GM20431 (cell line): ENCODE results near the gene ARMCX4.
"Not testable (repeated sequence)": the region's sequence is repeated elsewhere in the genome, so short reads cannot be mapped to it uniquely, and the experiment has no call there.

Experiments
- in situ Hi-C: fragments of 300-500 bp; cut with MseI, MboI; formaldehyde crosslinking; loops from one replicate; pipeline ENCODE4 v1.15.0; 2020; ENCODE audit warnings: low sequenced_read_pairs; ENCODE audit not compliant: unreplicated experiment

ARMCX4 gene

GRCh38 chrX:101485212-101485949 lies at the start of gene ARMCX4:
Gene ARMCX4, plus strand, starts transcription at chrX:101485456. Its CDS starts 3,134 bp downstream, at chrX:101488590.
- in situ Hi-C loops, result no loop called here

DNA sequence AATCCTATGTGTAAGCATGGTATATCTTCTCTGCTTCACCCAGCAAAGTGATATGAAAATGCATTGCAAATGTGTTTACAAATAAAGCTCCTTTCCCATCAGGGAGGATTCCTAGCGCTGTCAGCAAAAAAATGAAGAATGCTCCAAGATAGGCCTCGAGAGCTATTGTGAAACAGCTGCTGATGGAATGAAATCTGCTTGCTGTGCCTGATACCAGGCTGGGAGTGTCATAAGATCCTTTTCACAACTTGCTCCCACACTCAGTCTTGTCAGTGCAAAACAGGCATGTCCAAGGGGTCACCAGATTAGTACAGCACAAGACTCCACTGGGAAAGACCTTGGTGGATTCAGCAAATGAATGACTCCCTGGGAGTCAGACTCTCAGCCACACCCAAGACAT lies 43.2 kb upstream of the ARMCX4 start:
- in situ Hi-C loops, result loop anchor here (25.0 kb wide), 1 partner anchor 345 kb away; no protein-coding TSS in a partner anchor

GRCh38 chrX:101449279-101449678 lies 36.0 kb upstream of the ARMCX4 start:
- in situ Hi-C loops, result loop anchor here (25.0 kb wide), 1 partner anchor 338 kb away; no protein-coding TSS in a partner anchor

DNA sequence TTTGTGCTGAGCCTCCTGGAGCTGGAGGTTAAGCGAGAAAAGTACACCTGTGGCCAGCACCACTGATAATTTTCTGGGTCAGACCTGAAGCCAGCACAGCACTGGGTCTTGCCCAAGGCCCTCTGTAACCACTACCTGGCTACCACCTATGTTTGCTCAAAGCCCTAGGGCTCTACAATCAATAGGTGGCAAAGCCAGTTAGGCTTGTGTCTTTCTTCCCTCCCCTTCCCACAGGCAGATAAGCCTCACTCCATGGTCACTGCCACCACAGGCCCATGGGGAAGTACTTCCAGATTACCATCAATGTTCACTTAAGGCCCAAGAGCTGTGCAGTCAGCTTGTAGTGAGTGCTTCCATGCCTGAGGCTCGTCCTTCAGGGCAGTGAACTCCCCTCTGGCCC lies 35.2 kb upstream of the ARMCX4 start:
- in situ Hi-C loops, result no loop called here

DNA sequence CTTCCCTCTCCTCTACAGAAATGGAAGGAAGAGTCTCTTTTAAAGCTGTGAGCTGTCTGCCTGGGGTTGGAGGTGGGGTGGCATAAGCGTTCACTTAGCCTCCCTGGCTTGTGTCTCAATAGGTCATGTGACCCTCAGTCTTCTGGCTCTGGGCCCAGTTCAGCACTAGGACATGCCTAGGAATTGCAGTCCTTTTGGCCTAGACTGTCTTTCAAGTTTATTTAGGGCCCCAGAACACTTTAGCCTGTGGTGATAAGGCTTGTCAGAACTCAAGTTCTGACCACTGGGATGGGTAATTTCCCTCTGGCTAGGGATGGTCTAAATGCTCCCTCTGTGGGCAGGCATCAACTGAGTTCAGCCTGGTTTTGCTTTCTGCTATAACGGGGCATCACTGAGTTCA lies 34.3 kb upstream of the ARMCX4 start:
- in situ Hi-C loops, result no loop called here

DNA sequence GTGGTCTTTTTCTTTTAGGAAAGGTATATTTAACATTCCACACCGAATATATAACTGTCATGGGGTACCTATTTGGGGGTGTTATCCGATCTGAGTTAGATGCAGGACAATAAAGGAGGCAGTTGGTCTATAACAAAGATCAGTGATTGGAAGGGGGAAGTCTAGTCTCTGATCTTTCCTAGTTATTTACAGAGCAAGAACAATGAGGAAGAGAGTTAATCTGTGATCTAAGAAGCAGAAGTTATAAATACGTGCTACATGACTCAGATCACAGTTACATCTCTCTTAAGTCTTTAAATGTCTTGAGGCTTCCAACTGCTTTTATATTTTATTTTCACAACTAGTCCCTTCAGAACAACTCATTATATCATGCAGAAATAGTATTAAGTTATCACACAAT lies 33.2 kb upstream of the ARMCX4 start:
- in situ Hi-C loops, result no loop called here

DNA sequence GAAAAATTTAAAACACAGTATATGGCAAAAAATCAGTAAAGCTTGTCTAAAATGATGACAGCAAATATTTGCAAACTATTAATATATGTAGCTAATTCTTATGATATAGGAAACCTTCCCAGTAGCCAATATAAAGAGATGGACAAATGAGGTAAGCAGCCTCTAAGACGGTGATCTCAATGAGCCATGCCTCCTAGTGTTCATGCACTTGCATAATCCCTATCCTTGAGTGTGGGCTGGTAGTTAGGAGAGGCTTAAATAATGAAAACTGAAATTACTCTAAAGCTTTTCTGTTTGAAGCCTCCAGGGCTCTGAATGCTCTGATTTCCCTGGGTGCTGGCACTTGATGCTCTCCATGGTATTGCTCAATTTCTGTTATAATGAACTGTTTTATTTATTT lies 24.6 kb upstream of the ARMCX4 start:
- in situ Hi-C loops, result no loop called here

GRCh38 chrX:101462892-101463291 lies 22.4 kb upstream of the ARMCX4 start:
- in situ Hi-C loops, result no loop called here

- in situ Hi-C loops, result no loop called here
Measured at GRCh38 chrX:101478366-101478765, 6.9 kb upstream of the ARMCX4 start.

- in situ Hi-C loops, result no loop called here
Measured at GRCh38 chrX:101482296-101482695, 3.0 kb upstream of the ARMCX4 start.

- in situ Hi-C loops, result no loop called here
Measured at GRCh38 chrX:101483705-101484104, 1.6 kb upstream of the ARMCX4 start.

DNA sequence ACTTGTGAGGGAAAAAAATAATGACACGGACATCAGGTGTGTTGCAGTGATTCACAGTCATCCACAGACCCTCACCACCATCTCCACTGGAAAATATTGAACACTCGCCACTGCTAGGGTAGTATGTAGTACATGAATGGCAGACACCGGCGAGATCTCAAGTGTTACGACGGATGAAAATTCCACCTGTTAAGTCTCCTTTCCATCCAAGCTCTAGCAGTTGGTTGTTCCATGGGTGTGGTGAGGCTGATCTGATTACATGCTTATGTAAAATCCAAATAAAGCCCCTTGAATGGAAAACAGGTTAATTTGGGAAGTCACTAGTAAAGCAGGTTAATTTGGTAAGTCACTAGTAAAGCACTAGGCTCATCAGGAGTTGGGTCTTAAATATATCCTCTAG lies 1.1 kb upstream of the ARMCX4 start:
- in situ Hi-C loops, result no loop called here

DNA sequence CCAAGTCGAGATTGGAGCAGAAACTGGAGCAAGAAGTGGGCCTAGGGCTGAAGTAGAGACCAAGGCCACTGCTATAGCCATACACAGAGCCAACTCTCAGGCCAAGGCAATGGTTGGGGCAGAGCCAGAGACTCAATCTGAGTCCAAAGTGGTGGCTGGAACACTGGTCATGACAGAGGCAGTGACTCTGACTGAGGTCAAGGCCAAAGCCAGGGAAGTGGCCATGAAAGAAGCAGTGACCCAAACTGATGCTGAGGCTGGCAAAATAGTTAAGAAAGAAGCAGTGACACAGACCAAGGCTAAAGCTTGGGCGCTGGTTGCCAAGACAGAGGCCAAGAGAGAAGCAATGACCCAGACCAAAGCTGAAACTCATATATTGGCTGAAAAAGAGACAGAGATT lies 3.5 kb downstream of the ARMCX4 start:
- in situ Hi-C loops, result no loop called here

DNA sequence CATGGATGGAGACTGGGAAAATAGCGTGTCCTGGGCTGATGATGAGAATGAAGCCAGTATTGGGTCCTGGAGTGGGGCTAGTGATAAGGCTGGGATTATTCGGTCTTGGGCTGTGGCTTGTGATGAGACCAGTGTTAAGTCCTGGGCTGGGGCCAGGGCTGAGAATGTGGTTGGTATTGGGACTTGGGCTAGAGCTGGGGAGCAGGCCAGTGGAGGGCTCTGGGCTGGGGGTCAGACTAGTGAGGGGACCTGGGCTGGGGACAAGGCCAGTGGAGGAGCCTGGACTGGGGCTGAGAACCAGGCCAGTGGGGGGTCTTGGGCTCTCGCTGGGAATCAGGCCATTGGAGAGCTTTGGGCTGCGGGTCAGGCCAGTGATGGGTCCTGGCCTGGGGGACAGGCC lies 6.7 kb downstream of the ARMCX4 start:
- in situ Hi-C loops, result no loop called here

GRCh38 chrX:101493225-101493624 lies 8.0 kb downstream of the ARMCX4 start:
- in situ Hi-C loops, result no loop called here

- in situ Hi-C loops, result not testable (repeated sequence)
Measured at GRCh38 chrX:101502929-101503328, 17.7 kb downstream of the ARMCX4 start.

GRCh38 chrX:101507372-101507771 lies 22.1 kb downstream of the ARMCX4 start:
- in situ Hi-C loops, result no loop called here

GRCh38 chrX:101507986-101508385 lies 22.7 kb downstream of the ARMCX4 start:
- in situ Hi-C loops, result no loop called here

GRCh38 chrX:101530944-101531343 lies 45.7 kb downstream of the ARMCX4 start:
- in situ Hi-C loops, result no loop called here
